ENCODE measurements around the gene PLCL1.
"Not testable (repeated sequence)": the region's sequence is repeated elsewhere in the genome, so short reads cannot be mapped to it uniquely, and the experiment has no call there.

The PLCL1 gene

DNA sequence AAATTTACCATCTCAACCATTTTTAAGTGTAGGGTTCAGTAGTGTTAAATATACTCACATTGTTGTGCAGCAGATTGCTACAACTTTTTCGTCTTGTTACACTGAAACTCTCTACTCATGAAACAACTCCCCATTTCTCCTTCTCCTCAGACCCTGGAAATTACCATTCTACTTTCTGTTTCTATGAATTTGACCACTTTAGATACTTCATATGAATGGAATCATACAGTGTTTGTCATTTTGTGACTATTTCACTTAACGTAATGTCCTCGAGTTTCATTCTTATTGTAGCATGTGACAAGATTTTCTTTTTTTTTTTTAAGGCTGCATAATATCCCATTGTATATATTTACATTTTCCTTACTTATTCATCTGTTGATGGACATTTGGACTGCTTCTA lies 203.8 kb downstream of the PLCL1 start:
- no peak for DNase-seq

DNA sequence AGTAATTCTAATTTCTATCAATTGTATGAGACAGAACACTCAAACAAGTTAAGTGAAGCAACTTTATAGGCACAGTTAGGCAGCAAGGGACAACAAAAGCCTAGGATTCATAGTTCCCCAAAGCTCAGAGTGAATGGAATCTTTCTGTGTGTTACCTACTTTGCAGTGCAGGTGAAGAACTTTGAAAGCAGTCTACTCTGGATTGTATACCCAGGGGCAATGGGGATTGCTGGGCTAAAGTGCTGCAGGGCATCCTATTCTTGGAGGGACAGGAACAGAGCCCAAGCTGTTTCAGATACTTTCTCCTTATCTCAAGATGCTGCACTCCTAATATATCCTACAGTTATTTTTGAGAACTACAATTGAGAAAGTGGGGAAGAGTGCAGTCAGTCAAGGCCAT lies 207.6 kb downstream of the PLCL1 start:
- no peak for DNase-seq

DNA sequence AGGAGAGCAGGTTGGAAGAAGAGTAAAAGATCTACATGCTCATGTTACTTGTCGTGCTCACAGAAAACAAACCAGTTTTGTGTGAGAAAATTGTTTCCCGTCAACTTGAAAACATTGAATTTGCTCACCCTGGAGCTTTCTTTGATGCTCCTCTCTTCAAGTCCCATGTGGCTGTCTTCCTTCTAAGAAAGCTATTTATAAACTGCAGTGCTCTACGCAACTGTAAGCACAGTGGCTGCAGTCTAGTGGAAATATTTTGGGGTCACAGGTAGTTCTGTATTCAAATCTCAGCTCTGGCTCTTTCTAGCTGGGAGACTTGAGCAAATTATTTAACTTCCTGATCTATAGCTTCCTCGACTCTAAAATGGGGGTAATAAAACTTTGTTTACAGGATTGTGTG lies 211.8 kb downstream of the PLCL1 start:
- DNase-seq = no peak

GRCh38 chr2:198017068-198017467 lies 212.7 kb downstream of the PLCL1 start:
- no peak for DNase-seq

DNA sequence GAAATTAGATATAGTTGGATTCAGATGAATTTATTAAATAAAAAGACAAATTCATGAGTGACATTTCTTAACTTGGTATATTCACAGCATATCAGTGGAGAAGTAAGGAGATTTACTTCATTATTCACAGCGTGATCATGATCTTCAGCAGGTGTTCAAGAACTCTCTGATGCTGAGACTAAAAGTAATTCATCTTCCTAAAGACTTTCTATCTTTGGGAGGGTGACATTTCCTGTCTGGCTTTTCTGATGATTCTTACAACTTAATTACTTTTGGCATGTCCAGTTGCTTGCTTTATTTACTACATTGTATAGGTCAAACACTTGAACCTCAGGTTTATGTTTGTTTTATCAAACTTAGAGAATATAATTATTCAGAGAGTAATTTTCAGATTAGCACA lies 224.6 kb downstream of the PLCL1 start:
- DNase-seq = no peak

DNA sequence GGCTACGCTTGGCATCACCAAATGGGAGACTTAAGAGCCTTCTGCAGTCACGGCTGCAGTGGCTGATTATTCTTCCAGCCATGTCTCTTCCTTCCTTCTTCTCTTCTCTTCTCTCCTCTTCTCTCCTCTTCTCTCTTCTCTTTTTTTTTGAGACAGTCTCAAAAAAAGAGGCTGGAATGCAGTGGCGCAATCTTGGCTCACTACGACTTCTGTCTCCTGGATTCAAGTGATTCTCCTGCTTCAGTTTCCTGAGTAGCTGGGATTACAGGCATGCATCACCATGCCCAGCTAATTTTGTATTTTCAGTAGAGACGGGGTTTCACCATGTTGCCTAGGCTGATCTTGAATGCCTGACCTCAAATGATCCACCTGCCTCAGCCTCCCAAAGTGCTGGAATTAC lies 225.2 kb downstream of the PLCL1 start:
- DNase-seq = not testable (repeated sequence)

DNA sequence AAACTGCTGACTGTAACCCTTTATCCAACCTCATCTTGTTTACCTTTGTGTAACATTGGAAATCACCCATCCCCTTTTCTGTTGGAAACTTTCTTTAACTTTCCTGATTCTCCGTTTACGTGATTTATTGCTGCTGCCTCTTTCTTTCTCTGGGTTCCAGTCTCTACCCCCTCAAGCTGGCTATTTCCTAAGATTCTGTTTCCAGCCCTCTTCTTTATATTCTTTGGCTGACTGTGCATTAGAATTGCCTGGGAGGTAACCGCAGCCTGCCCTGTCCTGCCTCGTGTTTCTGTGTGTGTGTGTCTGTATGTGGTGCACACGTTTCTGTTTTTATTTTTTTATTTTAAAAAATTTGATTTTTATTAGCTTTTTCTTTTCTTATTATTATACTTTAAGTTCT lies 229.2 kb downstream of the PLCL1 start:
- DNase-seq = no peak

GRCh38 chr2:198036029-198036879 lies 231.9 kb downstream of the PLCL1 start:
- no peak for DNase-seq

DNA sequence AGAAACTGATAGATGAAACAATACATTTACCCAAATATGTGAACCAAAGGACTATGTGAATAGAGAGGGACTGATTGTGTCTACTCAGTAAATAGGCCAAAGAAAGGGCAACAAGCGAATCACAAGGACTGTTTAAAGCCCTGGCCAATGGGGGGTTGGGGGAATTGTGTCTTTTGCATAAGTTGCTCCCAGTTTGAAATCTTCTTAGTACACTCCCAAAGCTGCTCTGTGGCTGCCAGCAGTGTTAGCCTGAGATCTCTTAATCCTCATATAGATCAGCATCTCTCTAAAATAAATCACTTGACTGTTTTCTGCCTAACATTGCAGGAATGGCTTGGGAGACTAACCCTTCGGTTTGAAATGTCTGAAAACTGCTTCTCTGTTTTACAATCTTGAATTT lies 236.4 kb downstream of the PLCL1 start:
- no peak for DNase-seq

DNA sequence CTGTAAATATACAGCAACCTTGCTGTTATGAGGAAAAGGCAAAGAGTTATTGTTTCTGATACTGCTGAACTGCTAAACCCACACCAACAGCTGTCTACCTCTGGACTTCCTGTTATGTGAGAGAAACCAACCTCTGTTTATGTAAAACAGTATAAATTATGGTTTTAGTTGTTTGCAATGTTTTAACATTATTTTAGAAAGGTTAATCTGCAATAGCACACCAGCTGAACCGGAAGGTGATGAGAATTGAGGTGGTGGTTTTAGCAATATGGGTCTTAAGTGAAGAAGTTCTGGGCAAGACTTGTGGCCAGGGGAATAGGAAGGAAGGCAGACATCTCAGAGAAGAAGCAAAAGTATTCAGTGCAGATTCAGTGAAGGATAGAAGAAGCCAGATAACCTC lies 237.8 kb downstream of the PLCL1 start:
- no peak for DNase-seq

GRCh38 chr2:198044777-198045176 lies 240.4 kb downstream of the PLCL1 start:
- no peak for DNase-seq

- no peak for DNase-seq
These were observed 240.8 kb downstream of the PLCL1 start for GRCh38 chr2:198045227-198045626.

- DNase-seq = no peak
These were observed 248.3 kb downstream of the PLCL1 start for GRCh38 chr2:198052741-198053140.

DNA sequence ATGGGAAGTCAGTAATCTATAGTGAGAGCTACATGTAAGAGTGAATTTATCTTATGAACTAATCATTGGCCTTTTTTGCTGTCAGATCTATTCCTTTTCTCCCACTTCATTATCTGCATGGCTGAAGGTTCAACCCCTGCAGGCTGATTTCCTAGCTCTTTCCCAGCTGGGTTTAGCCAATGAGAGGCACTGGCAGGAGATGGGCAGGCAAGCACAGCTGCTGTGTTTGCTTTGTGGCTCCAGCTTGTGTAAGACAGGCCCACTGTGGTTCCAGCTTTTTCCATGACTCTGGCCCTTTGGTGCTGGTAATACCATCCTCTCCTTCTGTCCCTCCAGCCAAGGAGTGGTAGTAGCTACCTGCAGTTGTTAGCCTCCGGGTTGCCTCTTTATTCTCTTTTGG lies 248.8 kb downstream of the PLCL1 start:
- no peak for DNase-seq

DNA sequence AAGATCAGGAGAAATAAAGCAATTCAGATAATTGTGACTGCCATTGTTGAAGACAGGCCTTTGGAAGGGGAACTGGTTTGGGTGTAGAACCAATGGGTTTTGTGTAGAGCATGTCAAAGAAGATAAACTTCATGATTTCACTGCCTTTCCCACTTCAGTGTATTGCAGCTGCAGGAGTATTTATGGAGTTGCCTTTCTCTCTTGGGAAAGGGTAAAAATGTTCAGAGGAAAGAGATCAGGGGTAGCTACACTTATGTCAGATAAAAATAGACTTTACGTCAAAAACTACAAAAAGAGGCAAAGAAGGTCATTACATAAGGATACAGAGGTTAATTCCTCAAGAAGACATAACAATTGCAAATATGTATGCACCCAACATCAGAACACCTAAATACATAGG lies 249.4 kb downstream of the PLCL1 start:
- no peak for DNase-seq

DNA sequence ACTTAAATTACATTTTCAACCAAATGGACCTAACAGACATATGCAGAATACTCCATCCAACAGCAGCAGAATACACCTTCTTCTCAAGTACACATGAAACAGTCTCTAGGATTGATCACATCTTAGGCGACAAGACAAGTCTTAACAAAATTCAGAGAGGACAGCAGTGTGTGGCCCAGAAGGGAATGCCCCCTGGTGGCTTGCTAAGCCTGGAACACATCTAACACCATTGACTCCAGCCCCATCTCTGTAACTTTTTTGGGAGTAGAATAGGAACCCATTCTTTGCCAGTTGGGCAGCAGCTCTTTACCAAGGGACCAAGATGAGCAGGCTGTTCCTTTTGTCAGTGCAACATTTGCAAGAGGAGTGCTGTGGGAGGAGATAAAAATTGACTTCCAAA lies 249.9 kb downstream of the PLCL1 start:
- peak; percentile 47 to 57 for DNase-seq

DNA sequence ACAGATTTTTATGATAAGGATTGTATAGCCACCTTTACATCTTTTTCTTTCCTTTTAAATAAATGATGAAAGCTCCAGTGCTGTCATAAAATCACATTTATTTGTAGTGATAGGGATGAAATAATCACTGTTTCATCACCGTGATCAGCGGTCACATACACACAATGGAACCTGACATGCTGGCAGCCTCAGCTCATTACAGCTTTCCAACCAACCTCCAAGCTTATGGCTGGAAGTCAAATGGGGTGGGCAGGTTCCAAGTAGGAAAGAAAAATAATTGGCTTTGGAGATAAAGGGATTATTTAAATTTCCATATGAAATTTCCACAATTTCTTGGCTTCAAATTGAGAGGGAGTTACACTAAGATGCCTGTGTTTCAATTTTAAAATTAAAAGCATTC lies 251.3 kb downstream of the PLCL1 start:
- no peak for DNase-seq

DNA sequence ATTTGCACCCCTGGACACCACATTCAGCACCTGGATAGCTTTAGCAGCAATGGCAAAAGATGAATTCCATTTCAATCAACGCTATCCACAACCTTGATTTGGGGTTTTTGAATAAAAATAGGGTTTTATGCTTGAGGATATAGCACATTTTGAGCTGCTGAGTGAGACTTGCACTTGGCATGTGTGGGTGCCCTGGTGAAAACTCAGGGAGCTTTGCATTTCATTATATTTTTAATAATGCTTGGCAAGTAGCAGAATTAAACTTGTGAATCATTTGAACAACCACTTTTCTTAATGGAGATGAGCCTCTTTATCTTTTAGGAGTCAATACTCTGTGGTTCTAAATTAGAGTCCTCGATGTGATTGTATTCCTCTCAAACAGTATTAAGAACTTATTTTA lies 252.4 kb downstream of the PLCL1 start:
- no peak for DNase-seq

- DNase-seq = no peak
These were observed 255.4 kb downstream of the PLCL1 start for GRCh38 chr2:198059800-198060199.

DNA sequence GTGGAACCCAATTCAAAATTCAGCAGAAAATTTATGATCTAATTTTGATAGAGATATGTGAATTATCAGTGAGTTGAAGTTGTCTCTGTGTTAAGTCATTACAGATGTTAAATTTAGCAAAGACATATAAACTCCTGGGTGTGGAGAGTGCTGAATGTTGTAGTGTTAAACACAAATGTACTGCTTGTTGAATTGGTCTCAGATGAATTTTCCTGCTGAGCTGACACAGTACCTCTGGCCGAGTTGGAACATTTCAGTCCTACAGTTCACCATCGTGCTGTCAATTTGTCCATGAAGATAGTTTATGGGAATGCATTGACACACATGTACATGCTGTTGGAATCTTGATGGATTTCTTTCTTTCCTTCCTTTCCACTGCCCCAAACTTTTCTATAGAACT lies 255.9 kb downstream of the PLCL1 start:
- no peak for DNase-seq

DNA sequence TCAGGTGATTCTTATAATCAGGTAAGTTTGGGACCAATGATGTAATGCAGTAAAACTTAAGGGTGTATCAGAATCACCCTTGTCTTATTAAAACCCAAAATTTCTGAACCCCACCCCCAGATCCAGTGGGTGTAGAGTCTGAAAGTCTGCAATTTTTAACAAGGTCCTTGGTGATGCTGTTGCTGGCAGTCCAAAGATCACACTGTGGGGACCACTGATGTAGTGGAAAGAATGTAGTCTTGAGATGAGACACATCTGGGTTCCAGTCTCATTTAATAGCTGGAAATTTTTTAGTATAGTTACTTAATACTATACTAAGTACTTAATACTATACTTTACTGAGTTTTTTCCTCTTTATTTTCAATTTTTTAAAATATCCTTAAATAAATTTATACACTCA lies 258.4 kb downstream of the PLCL1 start:
- no peak for DNase-seq

GRCh38 chr2:198063242-198063641 lies 258.8 kb downstream of the PLCL1 start:
- DNase-seq = no peak

DNA sequence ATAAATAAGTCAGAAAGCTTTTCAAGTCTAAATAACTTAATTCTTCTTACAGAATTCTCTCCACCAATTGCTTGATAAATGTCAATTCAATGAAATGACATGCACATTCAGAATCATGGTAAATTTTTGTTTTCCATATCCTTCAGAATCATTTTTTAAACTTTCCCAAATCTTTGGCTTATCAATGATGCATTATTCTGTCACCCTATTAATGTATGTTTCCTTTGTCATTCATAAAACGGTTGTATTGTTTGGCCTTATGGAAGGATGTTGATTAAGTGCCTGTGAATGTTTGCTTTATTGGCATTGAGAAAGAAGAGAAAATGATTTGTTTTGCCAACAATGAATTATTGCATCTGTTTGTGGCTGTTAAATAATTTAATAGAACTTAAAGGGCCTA lies 260.9 kb downstream of the PLCL1 start:
- no peak for DNase-seq

DNA sequence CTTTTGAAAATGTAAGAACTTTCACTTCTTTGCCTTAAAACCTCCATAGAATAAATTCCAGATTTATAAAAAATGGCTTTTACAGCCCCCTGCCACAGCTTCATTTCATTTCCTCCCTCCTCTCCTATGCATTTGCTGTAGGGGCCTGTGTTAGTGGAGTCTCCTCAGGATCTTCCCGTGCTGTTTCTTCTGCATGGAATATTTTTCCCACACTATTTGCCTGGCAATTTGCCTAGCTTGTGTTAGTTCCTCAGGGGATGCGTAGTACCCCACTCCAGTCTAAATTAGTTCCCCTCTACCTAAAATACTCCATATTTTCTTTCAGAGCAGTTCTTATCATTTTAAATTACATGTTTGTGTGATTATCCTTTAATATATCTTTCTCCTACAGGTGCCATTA lies 262.2 kb downstream of the PLCL1 start:
- DNase-seq = no peak

GRCh38 chr2:198072655-198073054 lies 268.3 kb downstream of the PLCL1 start:
- no peak for DNase-seq

Measured in stimulated activated CD4-positive, alpha-beta T cell treated with anti-CD3 and anti-CD28 coated beads, Interleukin-2, amount 100 ng/mL, for 24 hours (primary cell).